ENCODE data around the gene COQ9.
"Not testable (repeated sequence)": the region's sequence is repeated elsewhere in the genome, so short reads cannot be mapped to it uniquely, and the experiment has no call there.

Gene COQ9

GRCh38 chr16:57498031-57498430, 50.8 kb downstream of the COQ9 start:
- Histone ChIP-seq H3K4me2 (ENCODE audit: low read depth, low read length, poor library complexity, severe bottlenecking) (no peak overlapping the region), H2AFZ (ENCODE audit: low read length) (no peak overlapping the region), H3K36me3 (ENCODE audit: insufficient read depth, low read length) (no peaks in the 10 kb centered on the region), H4K20me1 (ENCODE audit: insufficient read depth, low read length, poor library complexity, severe bottlenecking) (no peaks in the 10 kb centered on the region), H3K9me3 (ENCODE audit: insufficient read depth, low read depth, low read length) (no peaks in the 10 kb centered on the region), H3K4me3 (ENCODE audit: low read length, poor library complexity, severe bottlenecking) (no peak overlapping the region), H3K9me2 (replicated peaks; ENCODE audit: low read depth, low read length) (no peaks in the 10 kb centered on the region), H3K79me2 (ENCODE audit: insufficient read depth, low read length) (no peaks in the 10 kb centered on the region), H3K27me3 (ENCODE audit: insufficient read depth, low read length, poor library complexity, severe bottlenecking) (no peaks in the 10 kb centered on the region), H3F3A (ENCODE audit: low read depth) (no peaks in the 10 kb centered on the region), H3K4me1 (ENCODE audit: insufficient read depth, low read length, poor library complexity, severe bottlenecking) (peaks cover 36% of the 10 kb centered on the region), H3K9ac (ENCODE audit: low read depth, low read length, poor library complexity, severe bottlenecking) (no peak overlapping the region)
- TF ChIP-seq, protein P1, sequence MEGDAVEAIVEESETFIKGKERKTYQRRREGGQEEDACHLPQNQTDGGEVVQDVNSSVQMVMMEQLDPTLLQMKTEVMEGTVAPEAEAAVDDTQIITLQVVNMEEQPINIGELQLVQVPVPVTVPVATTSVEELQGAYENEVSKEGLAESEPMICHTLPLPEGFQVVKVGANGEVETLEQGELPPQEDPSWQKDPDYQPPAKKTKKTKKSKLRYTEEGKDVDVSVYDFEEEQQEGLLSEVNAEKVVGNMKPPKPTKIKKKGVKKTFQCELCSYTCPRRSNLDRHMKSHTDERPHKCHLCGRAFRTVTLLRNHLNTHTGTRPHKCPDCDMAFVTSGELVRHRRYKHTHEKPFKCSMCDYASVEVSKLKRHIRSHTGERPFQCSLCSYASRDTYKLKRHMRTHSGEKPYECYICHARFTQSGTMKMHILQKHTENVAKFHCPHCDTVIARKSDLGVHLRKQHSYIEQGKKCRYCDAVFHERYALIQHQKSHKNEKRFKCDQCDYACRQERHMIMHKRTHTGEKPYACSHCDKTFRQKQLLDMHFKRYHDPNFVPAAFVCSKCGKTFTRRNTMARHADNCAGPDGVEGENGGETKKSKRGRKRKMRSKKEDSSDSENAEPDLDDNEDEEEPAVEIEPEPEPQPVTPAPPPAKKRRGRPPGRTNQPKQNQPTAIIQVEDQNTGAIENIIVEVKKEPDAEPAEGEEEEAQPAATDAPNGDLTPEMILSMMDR (conservative IDR thresholded peaks at IDR 0.05; ENCODE audit: low read length), result no peak
- TF ChIP-seq EZH2phosphoT487 (IDR thresholded peaks at IDR 0.05; ENCODE audit: borderline replicate concordance), result no peak

DNA sequence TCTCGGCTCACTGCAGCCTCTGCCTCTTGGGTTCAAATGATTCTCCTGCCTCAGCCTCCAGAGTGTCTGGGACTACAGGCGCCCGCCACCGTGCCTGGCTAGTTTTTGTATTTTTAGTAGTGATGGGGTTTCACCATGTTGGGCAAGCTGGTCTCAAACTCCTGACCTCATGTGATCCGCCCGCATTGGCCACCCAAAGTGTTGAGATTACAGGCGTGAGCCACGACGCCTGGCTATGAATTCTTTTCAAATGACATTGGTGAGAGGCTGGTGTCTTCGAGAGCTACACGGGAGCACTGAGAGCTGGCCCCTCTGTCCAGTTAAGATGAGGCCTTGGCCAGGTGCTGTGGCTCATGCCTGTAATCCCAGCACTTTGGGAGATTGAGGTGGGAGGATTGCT, 52.7 kb downstream of the COQ9 start:
- not testable (repeated sequence) for H3K27me3 ChIP-seq (ENCODE audit: insufficient read depth, low read length, poor library complexity, severe bottlenecking); H3K79me2 ChIP-seq (ENCODE audit: insufficient read depth, low read length); H3K9me2 ChIP-seq (replicated peaks; ENCODE audit: low read depth, low read length); H3K36me3 ChIP-seq (ENCODE audit: insufficient read depth, low read length); H3K9me3 ChIP-seq (ENCODE audit: insufficient read depth, low read depth, low read length); H4K20me1 ChIP-seq (ENCODE audit: insufficient read depth, low read length, poor library complexity, severe bottlenecking); H3F3A ChIP-seq (ENCODE audit: low read depth); H2AFZ ChIP-seq (ENCODE audit: low read length)
- H3K4me3 ChIP-seq (ENCODE audit: low read length, poor library complexity, severe bottlenecking), result peak overlapping the region; percentile 54
- peaks cover 42% of the 10 kb centered on the region for H3K4me1 ChIP-seq (ENCODE audit: insufficient read depth, low read length, poor library complexity, severe bottlenecking)
- H3K9ac ChIP-seq (ENCODE audit: low read depth, low read length, poor library complexity, severe bottlenecking), result peak overlapping the region; percentile 48
- H3K4me2 ChIP-seq (ENCODE audit: low read depth, low read length, poor library complexity, severe bottlenecking), result peak overlapping the region; percentile 66

- peak overlapping the region; percentile 49 for H3K9ac ChIP-seq (ENCODE audit: low read depth, low read length, poor library complexity, severe bottlenecking)
- H4K20me1 ChIP-seq (ENCODE audit: insufficient read depth, low read length, poor library complexity, severe bottlenecking), result no peaks in the 10 kb centered on the region
- no peaks in the 10 kb centered on the region for H3K79me2 ChIP-seq (ENCODE audit: insufficient read depth, low read length)
- TF ChIP-seq, protein P1 (conservative IDR thresholded peaks at IDR 0.05; ENCODE audit: low read length), result no peak
- TF ChIP-seq EZH2phosphoT487 (IDR thresholded peaks at IDR 0.05; ENCODE audit: borderline replicate concordance), result no peak
- peak overlapping the region; percentile 17; the same call in 1 of the 2 replicates for H2AFZ ChIP-seq (ENCODE audit: low read length)
- no peaks in the 10 kb centered on the region for H3K9me2 ChIP-seq (replicated peaks; ENCODE audit: low read depth, low read length)
- H3K27me3 ChIP-seq (ENCODE audit: insufficient read depth, low read length, poor library complexity, severe bottlenecking), result no peaks in the 10 kb centered on the region
- H3K36me3 ChIP-seq (ENCODE audit: insufficient read depth, low read length), result no peaks in the 10 kb centered on the region
- peak overlapping the region; percentile 66 for H3K4me2 ChIP-seq (ENCODE audit: low read depth, low read length, poor library complexity, severe bottlenecking)
- peaks cover 42% of the 10 kb centered on the region for H3K4me1 ChIP-seq (ENCODE audit: insufficient read depth, low read length, poor library complexity, severe bottlenecking)
- peak overlapping the region; percentile 54 for H3K4me3 ChIP-seq (ENCODE audit: low read length, poor library complexity, severe bottlenecking)
- no peaks in the 10 kb centered on the region for H3K9me3 ChIP-seq (ENCODE audit: insufficient read depth, low read depth, low read length)
- H3F3A ChIP-seq (ENCODE audit: low read depth), result no peaks in the 10 kb centered on the region
These were observed 53.4 kb downstream of the COQ9 start for GRCh38 chr16:57500578-57501111.

DNA sequence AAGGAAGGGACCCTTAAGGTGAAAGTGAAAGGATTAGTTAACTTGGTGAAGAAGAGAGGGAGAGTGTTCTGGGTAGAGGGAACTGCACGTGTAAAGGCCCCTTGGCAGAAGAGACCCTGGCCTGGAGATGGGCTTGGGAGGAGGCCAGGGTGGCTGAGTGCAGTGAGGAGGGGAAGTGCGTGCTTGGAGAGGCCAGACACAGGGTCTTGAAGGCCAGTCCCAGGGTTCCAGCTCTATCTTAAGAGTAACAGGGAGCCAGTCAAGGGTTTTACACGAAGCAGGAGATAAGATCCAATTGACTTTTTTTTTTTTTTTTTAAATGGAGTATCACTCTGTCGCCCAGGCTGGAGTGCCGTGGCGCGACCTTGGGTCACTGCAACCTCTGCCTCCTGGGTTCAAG, 54.2 kb downstream of the COQ9 start:
- no peaks in the 10 kb centered on the region for H4K20me1 ChIP-seq (ENCODE audit: insufficient read depth, low read length, poor library complexity, severe bottlenecking)
- H3K4me2 ChIP-seq (ENCODE audit: low read depth, low read length, poor library complexity, severe bottlenecking), result peak overlapping the region; percentile 66
- H3K9me2 ChIP-seq (replicated peaks; ENCODE audit: low read depth, low read length), result no peaks in the 10 kb centered on the region
- peak overlapping the region; percentile 49 for H3K9ac ChIP-seq (ENCODE audit: low read depth, low read length, poor library complexity, severe bottlenecking)
- no peaks in the 10 kb centered on the region for H3K36me3 ChIP-seq (ENCODE audit: insufficient read depth, low read length)
- H3K79me2 ChIP-seq (ENCODE audit: insufficient read depth, low read length), result no peaks in the 10 kb centered on the region
- H3K9me3 ChIP-seq (ENCODE audit: insufficient read depth, low read depth, low read length), result no peaks in the 10 kb centered on the region
- H3K4me3 ChIP-seq (ENCODE audit: low read length, poor library complexity, severe bottlenecking), result no peak overlapping the region
- TF ChIP-seq, protein P1 (conservative IDR thresholded peaks at IDR 0.05; ENCODE audit: low read length), result no peak
- no peak for TF ChIP-seq EZH2phosphoT487 (IDR thresholded peaks at IDR 0.05; ENCODE audit: borderline replicate concordance)
- H3K4me1 ChIP-seq (ENCODE audit: insufficient read depth, low read length, poor library complexity, severe bottlenecking), result peaks cover 42% of the 10 kb centered on the region
- H3K27me3 ChIP-seq (ENCODE audit: insufficient read depth, low read length, poor library complexity, severe bottlenecking), result no peaks in the 10 kb centered on the region
- H2AFZ ChIP-seq (ENCODE audit: low read length), result peak overlapping the region; percentile 70
- no peaks in the 10 kb centered on the region for H3F3A ChIP-seq (ENCODE audit: low read depth)
